Mesothelial cell of epicardium (in vitro differentiated cells): ENCODE measurements around the gene FPR1. TPM values are rescaled to one million over a fixed set of nuclear protein-coding genes. Genes with fewer than 3 reads are reported as not detected.

Source experiments
- DNase-seq, 2 experiments: peaks; one replicate each; pipeline ENCODE4 v3.0.0; 2021; ENCODE audit warnings: low spot score in 2 of 2; ENCODE audit not compliant: unreplicated experiment in 2 of 2
- H3K27ac Mint-ChIP-seq: 2 replicates; pipeline ENCODE4 v1.8.0; 2021; ENCODE audit warnings: mixed read lengths
- H3K27me3 Mint-ChIP-seq: 2 replicates; pipeline ENCODE4 v1.8.0; 2021; ENCODE audit warnings: low read depth, mixed read lengths
- H3K36me3 Mint-ChIP-seq: 2 replicates; pipeline ENCODE4 v1.8.0; 2021; ENCODE audit warnings: mixed read lengths
- H3K4me1 Mint-ChIP-seq: 2 replicates; pipeline ENCODE4 v1.8.0; 2021; ENCODE audit warnings: mixed read lengths
- H3K4me3 Mint-ChIP-seq: 2 replicates; pipeline ENCODE4 v1.8.0; 2021; ENCODE audit warnings: mild to moderate bottlenecking, moderate library complexity, mixed read lengths
- H3K9me3 Mint-ChIP-seq: 2 replicates; pipeline ENCODE4 v1.8.0; 2021; ENCODE audit warnings: mixed read lengths
- total RNA-seq: library from RNA; stranded (reverse); gene quantifications from 3 replicates; pipeline ENCODE4 v1.2.1, GENCODE V29; 2021
- TF ChIP-seq, protein P1 (sequence below): fragments of 200-600 bp; sonication (generic); IDR thresholded peaks from one replicate; pipeline ENCODE4 v1.5.0; 2021; ENCODE audit warnings: antibody characterized with exemption; ENCODE audit not compliant: unreplicated experiment

FPR1 gene
- total RNA-seq, 1 donor from 2014 or later, result not detected

- Mint-ChIP-seq H3K4me3 (no peak overlapping the region), H3K27ac (no peak overlapping the region), H3K4me1 (peaks cover 14% of the 10 kb centered on the region), H3K9me3 (no peaks in the 10 kb centered on the region), H3K36me3 (peaks cover 27% of the 10 kb centered on the region), H3K27me3 (no peaks in the 10 kb centered on the region)
- no peak for DNase-seq
- TF ChIP-seq, protein P1, sequence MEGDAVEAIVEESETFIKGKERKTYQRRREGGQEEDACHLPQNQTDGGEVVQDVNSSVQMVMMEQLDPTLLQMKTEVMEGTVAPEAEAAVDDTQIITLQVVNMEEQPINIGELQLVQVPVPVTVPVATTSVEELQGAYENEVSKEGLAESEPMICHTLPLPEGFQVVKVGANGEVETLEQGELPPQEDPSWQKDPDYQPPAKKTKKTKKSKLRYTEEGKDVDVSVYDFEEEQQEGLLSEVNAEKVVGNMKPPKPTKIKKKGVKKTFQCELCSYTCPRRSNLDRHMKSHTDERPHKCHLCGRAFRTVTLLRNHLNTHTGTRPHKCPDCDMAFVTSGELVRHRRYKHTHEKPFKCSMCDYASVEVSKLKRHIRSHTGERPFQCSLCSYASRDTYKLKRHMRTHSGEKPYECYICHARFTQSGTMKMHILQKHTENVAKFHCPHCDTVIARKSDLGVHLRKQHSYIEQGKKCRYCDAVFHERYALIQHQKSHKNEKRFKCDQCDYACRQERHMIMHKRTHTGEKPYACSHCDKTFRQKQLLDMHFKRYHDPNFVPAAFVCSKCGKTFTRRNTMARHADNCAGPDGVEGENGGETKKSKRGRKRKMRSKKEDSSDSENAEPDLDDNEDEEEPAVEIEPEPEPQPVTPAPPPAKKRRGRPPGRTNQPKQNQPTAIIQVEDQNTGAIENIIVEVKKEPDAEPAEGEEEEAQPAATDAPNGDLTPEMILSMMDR, result no peak
These were observed 42.1 kb downstream of the FPR1 start for GRCh38 chr19:51709575-51709974.

- Mint-ChIP-seq H3K4me1 (peaks cover 19% of the 10 kb centered on the region), H3K9me3 (no peaks in the 10 kb centered on the region), H3K36me3 (peaks cover 27% of the 10 kb centered on the region), H3K27ac (no peak overlapping the region), H3K27me3 (no peaks in the 10 kb centered on the region), H3K4me3 (no peak overlapping the region)
- no peak for DNase-seq
- TF ChIP-seq, protein P1, result no peak
These were observed 42.9 kb downstream of the FPR1 start for GRCh38 chr19:51708811-51709210.

- TF ChIP-seq, protein P1, result no peak
These were observed 44.8 kb downstream of the FPR1 start for GRCh38 chr19:51706885-51707284.

GRCh38 chr19:51706296-51706695, 45.4 kb downstream of the FPR1 start:
- no peaks in the 10 kb centered on the region for H3K27me3 Mint-ChIP-seq
- peaks cover 43% of the 10 kb centered on the region for H3K4me1 Mint-ChIP-seq
- no peak for DNase-seq
- peak overlapping the region; percentile 57 for H3K27ac Mint-ChIP-seq
- H3K4me3 Mint-ChIP-seq, result no peak overlapping the region
- no peaks in the 10 kb centered on the region for H3K9me3 Mint-ChIP-seq
- TF ChIP-seq, protein P1, result no peak
- H3K36me3 Mint-ChIP-seq, result peaks cover 32% of the 10 kb centered on the region

More at GRCh38 chr19:51706885-51707284, 44.8 kb downstream of the FPR1 start:
- no peak overlapping the region for H3K27ac Mint-ChIP-seq
- H3K4me3 Mint-ChIP-seq, result no peak overlapping the region
- H3K9me3 Mint-ChIP-seq, result no peaks in the 10 kb centered on the region
- H3K4me1 Mint-ChIP-seq, result peaks cover 37% of the 10 kb centered on the region
- no peak for DNase-seq
- no peaks in the 10 kb centered on the region for H3K27me3 Mint-ChIP-seq
- peaks cover 30% of the 10 kb centered on the region for H3K36me3 Mint-ChIP-seq

- no peak for DNase-seq
- H3K36me3 Mint-ChIP-seq, result peaks cover 34% of the 10 kb centered on the region
- peaks cover 47% of the 10 kb centered on the region for H3K4me1 Mint-ChIP-seq
- peak overlapping the region; percentile 93 for H3K27ac Mint-ChIP-seq
- no peaks in the 10 kb centered on the region for H3K9me3 Mint-ChIP-seq
- peak overlapping the region; percentile 68 for H3K4me3 Mint-ChIP-seq
- no peaks in the 10 kb centered on the region for H3K27me3 Mint-ChIP-seq
- TF ChIP-seq, protein P1, result no peak
These were observed 47.1 kb downstream of the FPR1 start for GRCh38 chr19:51704626-51705025.
